Activated naive CD4-positive, alpha-beta T cell treated with anti-CD3 and anti-CD28 coated beads, Interleukin-2, amount 50 U/mL, for 16 hours (primary cell): Measurements from ENCODE around the gene JAML.

Experiments
- DNase-seq: peaks from one replicate; pipeline ENCODE4 v3.0.0-alpha.2; 2020

Gene JAML

GRCh38 chr11:118239509-118240205, 14.8 kb upstream of the JAML start:
- no peak for DNase-seq

GRCh38 chr11:118238929-118239328, 14.1 kb upstream of the JAML start:
- no peak for DNase-seq

DNA sequence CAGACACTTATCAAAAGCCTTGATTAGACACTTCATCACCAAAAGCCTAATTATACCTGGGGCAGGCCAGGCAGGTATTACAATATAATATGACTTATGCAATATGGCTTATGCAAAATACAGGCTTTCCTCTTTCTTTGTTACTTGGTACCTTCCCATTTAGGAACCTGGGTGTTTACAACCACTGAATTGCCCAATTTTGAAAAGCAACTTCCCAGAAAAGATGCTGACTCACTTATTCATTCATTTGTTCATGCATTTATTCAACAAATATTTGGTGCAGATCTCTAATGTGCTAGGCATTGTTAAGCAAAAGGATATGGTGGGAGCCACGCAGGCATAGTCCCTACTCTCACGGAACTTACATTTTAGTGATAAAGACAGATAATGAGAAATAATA, 13.6 kb upstream of the JAML start:
- no peak for DNase-seq

GRCh38 chr11:118236170-118236569, 11.4 kb upstream of the JAML start:
- no peak for DNase-seq

- no peak for DNase-seq
Measured at GRCh38 chr11:118234833-118235232, 10.0 kb upstream of the JAML start.

- no peak for DNase-seq
Measured at GRCh38 chr11:118233850-118234249, 9.0 kb upstream of the JAML start.

GRCh38 chr11:118233377-118233776, 8.6 kb upstream of the JAML start:
- no peak for DNase-seq

- peak; percentile 74 for DNase-seq
Measured at GRCh38 chr11:118232659-118233058, 7.8 kb upstream of the JAML start.

- no peak for DNase-seq
Measured at GRCh38 chr11:118231461-118231860, 6.7 kb upstream of the JAML start.

DNA sequence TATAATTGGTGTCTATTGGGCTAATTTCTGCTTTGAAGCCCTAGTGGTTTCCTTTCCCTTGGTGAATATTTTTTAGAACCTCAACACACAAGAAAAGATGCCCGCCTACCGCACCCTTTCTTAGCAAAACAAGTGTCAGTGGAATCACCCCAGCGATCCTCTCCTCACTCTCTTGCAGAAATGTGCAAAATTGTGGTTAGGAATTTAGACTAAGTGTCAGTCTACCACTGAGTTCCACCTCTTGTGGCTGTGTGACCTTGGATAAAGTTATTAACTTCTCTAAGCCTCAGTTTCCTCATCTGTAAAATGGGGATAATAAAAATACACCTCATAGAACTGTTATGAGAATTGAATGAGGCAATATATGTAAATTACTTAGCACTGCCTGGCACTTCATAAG, 5.3 kb upstream of the JAML start:
- no peak for DNase-seq

DNA sequence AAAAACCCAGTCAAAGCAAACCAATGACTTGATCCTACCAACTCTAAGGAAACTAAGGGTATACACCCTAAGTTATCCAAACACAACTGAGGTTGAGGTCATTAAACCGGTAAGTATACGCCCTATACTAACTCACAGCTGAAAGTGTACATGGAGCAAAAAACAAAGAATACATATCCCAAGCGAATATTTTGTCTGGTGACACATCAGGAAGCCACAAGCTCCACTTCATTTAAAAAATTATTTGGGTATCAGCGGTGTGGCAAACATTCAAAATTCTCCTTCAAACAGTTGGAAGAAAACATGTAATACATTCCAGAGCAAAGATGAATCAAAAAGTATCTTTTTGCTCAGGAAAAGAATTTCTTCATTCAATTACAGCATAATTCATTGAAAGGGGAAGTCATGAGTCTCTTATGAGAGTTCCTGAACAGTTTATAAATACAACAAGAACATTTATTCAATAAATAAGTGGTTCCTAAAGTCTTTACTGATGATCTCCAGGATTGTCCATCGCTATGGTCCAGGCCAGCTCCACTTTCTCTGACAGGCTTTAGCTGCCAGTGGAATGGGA, 4.5 kb upstream of the JAML start:
- no peak for DNase-seq

DNA sequence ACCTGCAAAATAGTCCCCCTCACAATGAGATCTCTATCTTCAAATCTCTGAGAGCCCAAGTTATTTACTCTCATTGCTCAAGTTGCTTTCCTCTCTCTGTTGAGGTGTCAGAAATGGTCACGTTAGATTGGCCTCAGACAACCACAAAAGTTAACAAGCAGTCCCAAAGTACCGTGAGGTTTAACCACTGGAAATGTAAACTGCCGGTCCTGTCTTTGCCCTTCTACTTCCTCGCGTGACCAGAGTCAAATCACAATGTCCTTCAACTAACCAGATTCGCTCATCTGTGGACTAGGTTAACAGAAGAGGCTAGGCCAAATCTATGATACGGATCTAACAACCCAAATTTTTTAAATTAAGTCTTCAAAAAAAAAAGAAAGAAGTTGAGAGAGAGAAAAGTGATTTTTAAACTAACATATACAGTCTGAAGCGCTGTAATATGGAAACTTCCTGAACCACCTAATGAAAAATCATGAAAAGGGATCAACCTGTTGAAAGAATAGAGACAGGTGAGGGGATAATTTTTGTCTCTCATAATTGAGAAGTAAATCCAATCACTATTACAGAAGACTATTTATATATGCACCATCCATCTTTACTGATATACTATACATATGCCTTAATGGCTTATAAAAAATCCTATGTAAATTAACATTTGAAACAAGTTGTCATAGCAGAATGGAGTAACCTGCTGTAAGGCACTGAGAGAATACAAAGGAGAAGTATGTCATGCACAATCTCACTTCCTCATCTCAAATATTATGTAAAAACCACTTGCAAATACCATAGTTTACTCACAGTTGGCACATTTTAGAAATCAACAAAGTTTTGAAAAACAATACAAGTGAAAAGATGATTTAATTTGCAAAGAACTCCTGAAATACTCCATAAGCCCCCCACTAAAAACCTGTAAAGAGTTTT, 3.3 kb upstream of the JAML start:
- no peak for DNase-seq

- DNase-seq = no peak
Measured at GRCh38 chr11:118226781-118227180, 2.0 kb upstream of the JAML start.

- no peak for DNase-seq
Measured at GRCh38 chr11:118226296-118226695, 1.5 kb upstream of the JAML start.

DNA sequence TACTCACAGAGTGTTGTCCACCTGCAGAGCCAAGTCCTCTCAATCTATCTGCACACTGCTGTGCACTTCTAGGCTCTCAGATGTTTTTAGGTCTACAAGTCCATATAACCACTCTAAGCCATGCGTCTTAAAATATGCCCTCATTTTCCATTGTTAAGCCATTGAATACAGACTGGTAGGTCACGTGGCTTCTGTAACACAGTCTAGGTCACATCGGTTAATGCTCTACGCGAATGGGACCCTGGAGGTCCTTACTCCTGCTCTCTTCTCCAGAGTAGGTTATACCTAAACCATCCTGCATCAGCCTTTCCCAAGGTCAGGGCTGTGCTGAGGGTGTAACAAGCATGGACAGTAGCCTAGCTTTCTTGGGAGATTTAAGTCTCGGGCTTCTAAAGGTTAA, 819 bp downstream of the JAML start:
- peak; percentile 35 for DNase-seq

GRCh38 chr11:118223570-118223969, 1.2 kb downstream of the JAML start:
- DNase-seq = no peak

GRCh38 chr11:118222437-118222836, 2.4 kb downstream of the JAML start:
- DNase-seq = no peak

DNA sequence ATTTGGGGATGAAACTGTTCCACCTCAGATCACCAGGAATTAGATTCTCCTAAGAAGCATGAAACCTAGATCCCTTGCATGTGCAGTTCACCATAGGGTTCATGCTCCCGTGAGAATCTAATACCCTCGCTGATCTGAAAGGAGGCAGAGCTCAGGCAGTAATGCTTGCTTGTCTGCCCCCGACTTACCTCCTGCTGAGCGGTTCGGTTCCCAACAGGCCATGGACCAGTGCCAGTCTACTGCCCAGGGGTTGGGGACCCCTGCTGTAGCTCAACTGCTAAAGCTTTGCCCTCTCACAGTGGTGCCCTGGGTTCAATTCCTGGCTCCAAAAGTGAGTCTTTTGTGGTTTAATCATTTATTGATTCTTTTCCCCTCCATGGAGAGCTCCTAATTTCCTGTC, 3.4 kb downstream of the JAML start:
- DNase-seq = no peak

DNA sequence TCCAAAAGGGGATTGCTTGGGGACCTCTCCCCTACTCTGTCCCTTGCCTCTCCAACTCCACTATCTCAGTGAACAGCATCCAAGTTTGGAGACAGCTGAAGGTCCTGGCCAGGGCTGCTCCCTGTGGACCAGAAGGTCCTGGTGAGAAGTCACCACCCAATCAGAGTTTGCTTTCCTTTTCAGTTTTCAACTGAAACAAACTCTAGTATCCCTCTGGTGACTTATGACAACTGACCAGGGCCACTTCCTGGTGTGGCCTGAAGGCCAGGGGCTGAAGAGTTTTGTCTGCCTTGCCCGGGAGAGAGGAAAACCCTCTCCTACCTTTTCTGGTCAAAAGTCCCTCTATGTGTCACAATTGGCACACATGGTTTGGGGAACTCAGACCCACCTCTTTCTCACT, 5.1 kb downstream of the JAML start:
- no peak for DNase-seq

DNA sequence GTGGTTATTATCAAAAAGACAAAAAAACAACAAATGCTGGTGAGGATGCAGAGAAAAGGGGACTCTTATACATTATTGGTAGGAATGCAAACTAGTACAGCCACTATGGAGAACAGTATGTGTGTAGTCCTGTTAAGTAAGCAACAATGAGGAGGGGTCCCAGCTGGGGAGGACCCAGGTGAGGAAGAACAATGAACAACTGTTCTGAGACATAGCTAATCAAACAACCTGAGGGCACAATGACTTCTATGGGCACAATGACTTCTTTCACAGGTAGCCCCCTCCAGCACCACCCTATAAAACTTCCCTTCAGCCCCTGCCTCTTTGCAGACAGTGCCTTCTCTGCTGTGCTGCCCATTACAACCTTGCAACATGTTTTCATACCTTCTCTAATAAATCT, 5.6 kb downstream of the JAML start:
- no peak for DNase-seq

DNA sequence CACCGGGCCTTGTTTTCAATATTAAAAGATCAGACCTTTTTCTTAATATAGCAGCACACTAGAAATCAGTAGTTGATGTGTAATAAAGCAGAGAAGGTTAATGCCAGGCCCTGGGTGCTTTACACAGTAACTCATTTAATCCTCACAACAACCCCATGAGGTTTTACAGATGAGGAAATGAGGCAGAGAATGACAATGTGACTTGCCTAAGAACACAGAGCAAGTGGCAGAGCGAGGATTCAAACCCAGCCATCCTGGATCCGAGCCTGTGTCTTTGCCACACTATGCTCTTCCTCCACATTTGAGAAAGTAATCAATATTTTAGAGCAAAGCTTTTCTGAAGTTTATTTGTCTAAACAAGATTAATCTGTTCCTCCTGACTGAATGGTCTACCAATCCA, 7.2 kb downstream of the JAML start:
- peak; percentile 42 for DNase-seq

DNA sequence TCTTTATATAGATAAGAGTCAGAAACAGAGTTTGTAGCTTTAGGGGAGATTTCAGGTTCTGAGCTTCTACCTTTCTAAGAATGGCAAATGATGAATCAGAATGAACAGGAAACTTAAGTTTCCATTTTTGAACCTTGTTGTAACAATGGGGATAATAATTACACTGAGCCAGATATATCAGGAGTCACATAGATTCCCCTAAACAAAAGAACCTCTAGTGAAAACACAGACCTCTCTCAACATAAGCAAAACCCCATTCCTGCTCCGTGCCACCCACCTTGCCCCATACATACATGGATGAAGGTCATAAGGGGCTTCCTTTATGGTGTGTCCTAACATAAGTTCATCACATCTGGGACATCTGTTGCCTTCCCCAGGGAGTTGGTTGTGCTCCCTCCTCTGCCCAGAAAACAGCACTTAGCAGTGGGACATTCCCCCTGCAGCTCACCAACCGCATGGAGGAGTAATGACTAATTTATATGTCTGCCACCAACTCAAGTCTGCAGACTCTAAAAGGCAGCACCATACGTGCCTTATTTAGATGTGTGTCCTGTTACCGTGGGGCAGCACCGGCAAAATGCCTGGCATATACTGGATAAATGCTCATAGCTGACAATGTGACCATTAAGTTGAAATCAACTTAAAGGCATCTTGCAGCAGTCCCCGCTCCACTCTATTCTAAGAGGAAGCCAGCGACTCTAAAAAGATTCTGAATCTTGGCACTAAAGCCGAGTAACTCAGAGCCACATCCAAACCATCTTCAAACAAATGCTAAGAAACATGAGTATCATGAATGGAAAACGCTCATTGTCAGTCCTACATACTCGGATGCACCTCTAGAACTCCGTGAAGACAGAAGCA, 8.0 kb downstream of the JAML start:
- peak; percentile 58 for DNase-seq

DNA sequence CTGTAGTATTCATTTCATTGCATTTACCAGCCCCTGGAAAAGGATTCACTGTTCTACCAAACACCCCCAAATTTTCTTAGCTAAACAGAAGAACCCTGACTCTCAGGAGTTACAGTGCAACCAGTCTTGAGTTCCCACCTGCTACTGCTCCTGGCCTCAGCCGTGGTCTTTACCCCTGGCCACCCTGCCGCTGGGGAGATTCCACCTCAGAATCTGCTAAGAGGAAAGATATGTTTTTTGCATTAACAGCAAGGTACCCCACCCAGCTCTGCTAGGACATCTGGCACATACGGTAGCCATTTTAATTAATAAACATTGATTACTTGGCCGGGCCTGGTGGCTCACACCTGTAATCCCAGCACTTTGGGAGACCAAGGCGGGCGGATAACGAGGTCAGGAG, 9.0 kb downstream of the JAML start:
- no peak for DNase-seq
